H9 (cell line): ENCODE results near the gene LBX2. TPM values are rescaled to one million over a fixed set of nuclear protein-coding genes. Genes with fewer than 3 reads are reported as not detected.

Experiments used
- DNase-seq: peaks from one replicate; pipeline ENCODE4 v3.0.0-alpha.2; 2017
- H2AFZ ChIP-seq: one replicate; pipeline ENCODE4 v1.6.1; 2013; ENCODE audit warnings: mild to moderate bottlenecking, low read length, control low read depth, moderate library complexity
- H2AK5ac ChIP-seq: 2 replicates; pipeline ENCODE4 v1.6.1; 2013; ENCODE audit warnings: low read length, control low read depth, mixed read lengths; ENCODE audit not compliant: insufficient read length
- H2BK120ac ChIP-seq: one replicate; pipeline ENCODE4 v1.6.1; 2013; ENCODE audit warnings: low read depth, mild to moderate bottlenecking, low read length, control low read depth, inconsistent platforms; ENCODE audit not compliant: poor library complexity, severe bottlenecking
- H2BK12ac ChIP-seq: 2 replicates; pipeline ENCODE4 v1.6.1; 2013; ENCODE audit warnings: low read length, control low read depth, mixed read lengths, low read depth; ENCODE audit not compliant: insufficient read length
- H2BK15ac ChIP-seq: 2 replicates; pipeline ENCODE4 v1.6.1; 2013; ENCODE audit warnings: low read depth, low read length, control low read depth
- H2BK20ac ChIP-seq: one replicate; pipeline ENCODE4 v1.6.1; 2013; ENCODE audit warnings: low read depth, mild to moderate bottlenecking, low read length, control low read depth, inconsistent platforms; ENCODE audit not compliant: poor library complexity, severe bottlenecking
- H2BK5ac ChIP-seq: 2 replicates; pipeline ENCODE4 v1.6.1; 2013; ENCODE audit warnings: low read length, control low read depth, mixed read lengths; ENCODE audit not compliant: insufficient read length
- H3K14ac ChIP-seq: 2 replicates; pipeline ENCODE4 v1.6.1; 2013; ENCODE audit warnings: low read length, control low read depth; ENCODE audit not compliant: insufficient read depth
- H3K18ac ChIP-seq: 2 replicates; pipeline ENCODE4 v1.6.1; 2013; ENCODE audit warnings: low read depth, mild to moderate bottlenecking, mixed read lengths, low read length, control low read depth; ENCODE audit not compliant: insufficient read length
- H3K23ac ChIP-seq: 2 replicates; pipeline ENCODE4 v1.6.1; 2013; ENCODE audit warnings: low read length, control low read depth, mixed read lengths, low read depth; ENCODE audit not compliant: insufficient read length
- H3K23me2 ChIP-seq: 2 replicates; pipeline ENCODE4 v1.6.1; 2013; ENCODE audit warnings: low read depth, mild to moderate bottlenecking, mixed read lengths, low read length, control low read depth; ENCODE audit not compliant: insufficient read length, poor library complexity, severe bottlenecking
- H3K27ac ChIP-seq: 2 replicates; pipeline ENCODE4 v1.5.1; 2013; ENCODE audit warnings: low read length, control low read depth, mixed read lengths, low read depth; ENCODE audit not compliant: insufficient read length
- H3K27me3 ChIP-seq: 2 replicates; pipeline ENCODE4 v1.6.1; 2013; ENCODE audit warnings: low read length, control low read depth, inconsistent platforms; ENCODE audit not compliant: insufficient read depth
- H3K4ac ChIP-seq: 2 replicates; pipeline ENCODE4 v1.6.1; 2013; ENCODE audit warnings: low read depth, mild to moderate bottlenecking, control low read depth, inconsistent platforms, low read length, moderate library complexity
- H3K4me1 ChIP-seq: 2 replicates; pipeline ENCODE4 v1.6.1; 2013; ENCODE audit warnings: low read length, control low read depth, inconsistent platforms; ENCODE audit not compliant: insufficient read depth
- H3K4me2 ChIP-seq: 2 replicates; pipeline ENCODE4 v1.6.1; 2013; ENCODE audit warnings: low read length, control low read depth, mixed read lengths; ENCODE audit not compliant: insufficient read length, insufficient read depth
- H3K56ac ChIP-seq: 2 replicates; pipeline ENCODE4 v1.6.1; 2013; ENCODE audit warnings: low read depth, mild to moderate bottlenecking, mixed read lengths, low read length, control low read depth; ENCODE audit not compliant: insufficient read length
- H3K79me1 ChIP-seq: 2 replicates; pipeline ENCODE4 v1.6.1; 2013; ENCODE audit warnings: low read depth, mild to moderate bottlenecking, moderate library complexity, low read length, control low read depth, inconsistent platforms; ENCODE audit not compliant: insufficient read depth, poor library complexity, severe bottlenecking
- H3K79me2 ChIP-seq: 2 replicates; pipeline ENCODE4 v1.6.1; 2013; ENCODE audit warnings: low read length, control low read depth, inconsistent platforms; ENCODE audit not compliant: insufficient read depth
- H3K9ac ChIP-seq: 2 replicates; pipeline ENCODE4 v1.6.1; 2013; ENCODE audit warnings: low read length, control low read depth, mixed read lengths; ENCODE audit not compliant: insufficient read length; ENCODE audit errors: extremely low read depth
- H3K9me3 ChIP-seq: one replicate; pipeline ENCODE4 v1.6.1; 2013; ENCODE audit warnings: low read depth, low read length, inconsistent platforms; ENCODE audit not compliant: control insufficient read depth
- H3T11ph ChIP-seq: one replicate; pipeline ENCODE4 v1.6.1; 2013; ENCODE audit warnings: mild to moderate bottlenecking, low read length, control low read depth, inconsistent platforms
- H4K20me1 ChIP-seq: one replicate; pipeline ENCODE4 v1.6.1; 2013; ENCODE audit not compliant: control insufficient read depth, insufficient read length, insufficient read depth
- H4K5ac ChIP-seq: 2 replicates; pipeline ENCODE4 v1.6.1; 2013; ENCODE audit warnings: low read depth, mild to moderate bottlenecking, mixed read lengths, low read length, control low read depth; ENCODE audit not compliant: insufficient read length
- H4K8ac ChIP-seq: replicated peaks from 2 replicates; pipeline ENCODE4 v1.6.1; 2013; ENCODE audit warnings: low read length, control low read depth, mixed read lengths, low read depth; ENCODE audit not compliant: insufficient read length
- H4K91ac ChIP-seq: 2 replicates; pipeline ENCODE4 v1.6.1; 2013; ENCODE audit warnings: low read depth, mild to moderate bottlenecking, moderate library complexity, mixed read lengths, low read length, control low read depth; ENCODE audit not compliant: insufficient read length
- H3K27ac Mint-ChIP-seq, 3 experiments: 2 replicates in 2 of 3; 3 replicates in 1 of 3; pipeline ENCODE4 v1.8.0; 2020 to 2021; ENCODE audit warnings: mixed read lengths in 3 of 3, mild to moderate bottlenecking in 1 of 3, moderate library complexity in 1 of 3
- H3K27me3 Mint-ChIP-seq: 2 replicates; pipeline ENCODE4 v1.8.0; 2021; ENCODE audit warnings: low read depth, mild to moderate bottlenecking, moderate library complexity, mixed read lengths
- H3K36me3 Mint-ChIP-seq, 3 experiments: 2 replicates in 2 of 3; 3 replicates in 1 of 3; pipeline ENCODE4 v1.8.0; 2020 to 2021; ENCODE audit warnings: low read depth in 3 of 3, mixed read lengths in 3 of 3; ENCODE audit not compliant: insufficient read depth in 1 of 3
- H3K4me1 Mint-ChIP-seq, 2 experiments: 2 replicates each; pipeline ENCODE4 v1.8.0; 2020; ENCODE audit warnings: mixed read lengths in 2 of 2
- H3K4me3 Mint-ChIP-seq, 2 experiments: 2 replicates in 1 of 2; 3 replicates in 1 of 2; pipeline ENCODE4 v1.8.0; 2020 to 2021; ENCODE audit warnings: mild to moderate bottlenecking in 2 of 2, mixed read lengths in 2 of 2, moderate library complexity in 1 of 2
- H3K9me3 Mint-ChIP-seq, 2 experiments: 2 replicates in 1 of 2; 3 replicates in 1 of 2; pipeline ENCODE4 v1.8.0; 2020; ENCODE audit warnings: mild to moderate bottlenecking in 2 of 2, mixed read lengths in 2 of 2, moderate library complexity in 1 of 2
- CTCF ChIP-seq: fragments of 200-600 bp; sonication (generic); conservative IDR thresholded peaks from 3 replicates; pipeline ENCODE4 v1.8.0; 2021; ENCODE audit warnings: antibody characterized with exemption, mild to moderate bottlenecking
- WGBS: extraction: QIAGEN DNeasy Blood & Tissue Kit; methylation state at CpG from one replicate; pipeline ENCODE4 v1.1.7; 2013; ENCODE audit warnings: missing lambda C conversion rate, low lambda C conversion rate, mixed read lengths; ENCODE audit not compliant: insufficient read length; ENCODE audit errors: extremely low coverage; 5-methylcytosine and 5-hydroxymethylcytosine counted together
- total RNA-seq: library from RNA; stranded (reverse); gene quantifications from 2 replicates; pipeline ENCODE4 v1.2.1, GENCODE V29; 2021

Gene LBX2
- total RNA-seq, 1 experiment from 2014 or later: 1.1 TPM

GRCh38 chr2:74537140-74537539, 37.7 kb upstream of the LBX2 start:
- Histone ChIP-seq H2BK15ac (no peak overlapping the region), H3K27me3 (no peaks in the 10 kb centered on the region), H2AK5ac (no peak overlapping the region), H3K23me2 (no peaks in the 10 kb centered on the region), H2BK20ac (no peak overlapping the region), H4K91ac (no peak overlapping the region), H3K14ac (no peak overlapping the region), H3K18ac (no peak overlapping the region), H3K4me1 (no peaks in the 10 kb centered on the region), H3T11ph (no peak overlapping the region), H2BK12ac (no peak overlapping the region), H3K4me2 (no peak overlapping the region), H3K9me3 (no peaks in the 10 kb centered on the region), H3K23ac (no peak overlapping the region), H3K56ac (no peak overlapping the region), H2AFZ (no peak overlapping the region), H4K20me1 (no peaks in the 10 kb centered on the region), H3K27ac (no peak overlapping the region), H4K8ac (no peak overlapping the region), H3K79me2 (no peaks in the 10 kb centered on the region), H3K9ac (no peak overlapping the region), H3K4ac (no peak overlapping the region), H4K5ac (no peak overlapping the region), H2BK5ac (no peak overlapping the region), H3K79me1 (no peaks in the 10 kb centered on the region), H2BK120ac (no peak overlapping the region)
- WGBS: no CpG with 5 or more reads among the region's 4 CpGs
- Mint-ChIP-seq H3K4me3 (no peak overlapping the region), H3K4me1 (peaks cover 3 to 9% of the 10 kb centered on the region in 2 experiments; a peak in 1 of 4 replicates), H3K9me3 (no peaks in the 10 kb centered on the region), H3K27me3 (no peaks in the 10 kb centered on the region), H3K36me3 (peaks cover 0 to 24% (median 16%) of the 10 kb centered on the region in 3 experiments; a peak in 5 of 7 replicates), H3K27ac (no peak overlapping the region)
- DNase-seq: no peak
- no peak for TF ChIP-seq CTCF
